Erythroblast (primary cell): ENCODE results near the gene RGS14.

Experiments used
- GATA1 ChIP-seq: IDR thresholded peaks from 2 replicates; pipeline ENCODE4 v1.6.1; 2011; ENCODE audit warnings: low read depth, mild to moderate bottlenecking, control low read depth, low read length, moderate library complexity
- POLR2A ChIP-seq: IDR thresholded peaks from 2 replicates; pipeline ENCODE4 v1.6.1; 2011; ENCODE audit warnings: mild to moderate bottlenecking, low read length

GRCh38 chr5:177338251-177339106 lies 19.2 kb upstream of the RGS14 start:
- TF ChIP-seq POLR2A: no peak
- TF ChIP-seq GATA1: no peak
